AG09309 (cell line): ENCODE results near the gene MYADML2.

Experiments
- DNase-seq: peaks from one replicate; pipeline ENCODE4 v3.0.0-alpha.2; 2010; ENCODE audit warnings: low read depth
- H3K4me3 ChIP-seq: 2 replicates; pipeline ENCODE4 v1.5.1; 2011; ENCODE audit warnings: mild to moderate bottlenecking, low read depth, low read length, moderate library complexity; ENCODE audit not compliant: control insufficient read depth
- CTCF ChIP-seq: IDR thresholded peaks from 2 replicates; pipeline ENCODE4 v1.5.1; 2011; ENCODE audit warnings: mild to moderate bottlenecking, low read depth, low read length, inconsistent platforms; ENCODE audit not compliant: insufficient read depth, control insufficient read depth; ENCODE audit errors: missing control alignments

The MYADML2 gene

GRCh38 chr17:81926451-81927151 is 20.4 kb downstream of the MYADML2 start:
- H3K4me3 ChIP-seq, result peak overlapping the region; percentile 78
- TF ChIP-seq CTCF, result no peak
- peak; percentile 35 for DNase-seq

GRCh38 chr17:81925860-81926450 is 21.1 kb downstream of the MYADML2 start:
- no peak for DNase-seq
- TF ChIP-seq CTCF, result no peak

DNA sequence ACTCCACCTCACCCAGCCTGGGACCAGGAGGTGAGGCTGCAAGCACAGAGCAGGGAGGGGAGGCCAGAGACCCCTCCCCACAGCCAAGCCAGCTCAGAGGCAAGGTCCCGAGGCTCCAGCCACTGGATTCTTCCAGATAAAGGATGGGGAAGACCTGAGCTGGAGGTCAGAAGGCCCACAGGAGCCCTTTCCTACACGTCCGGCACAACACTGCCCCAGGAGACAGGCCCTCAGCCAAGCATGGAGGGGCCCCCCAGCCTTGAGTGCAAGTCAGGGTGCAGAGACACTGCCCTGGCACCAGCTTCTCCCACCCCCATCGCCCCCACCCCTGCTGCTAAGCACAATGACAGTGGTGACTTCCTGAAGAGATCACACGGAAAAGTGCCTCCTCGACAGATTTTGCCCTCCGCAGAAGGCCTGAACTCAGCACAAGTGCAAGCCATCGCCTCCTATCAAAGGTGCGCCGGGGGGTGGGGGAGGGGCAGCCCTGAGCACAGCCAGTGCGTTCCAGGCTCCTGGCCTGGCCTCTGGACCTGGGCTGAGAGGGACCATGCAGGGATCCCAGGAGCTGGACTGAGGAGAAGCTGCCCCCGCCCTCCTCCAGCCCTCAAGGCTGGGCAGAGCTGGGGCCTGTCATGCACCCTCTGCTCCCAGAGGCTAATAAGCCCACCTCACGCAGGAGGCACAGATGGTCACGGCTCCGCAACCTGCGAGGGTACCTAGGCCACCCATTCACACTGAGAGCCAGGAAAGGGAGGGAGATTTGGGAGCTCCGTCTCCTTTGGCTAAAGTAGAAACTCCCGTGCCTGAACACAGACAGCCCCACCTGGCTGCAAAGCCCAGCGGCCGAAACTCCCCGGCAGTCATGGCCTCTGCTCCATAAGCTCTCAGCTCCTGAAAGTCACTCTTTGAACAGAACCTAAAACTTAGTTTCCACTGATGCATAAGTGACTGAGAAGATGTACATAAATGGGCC is 22.2 kb downstream of the MYADML2 start:
- no peak for TF ChIP-seq CTCF
- no peak for DNase-seq
- H3K4me3 ChIP-seq, result no peak overlapping the region

More at GRCh38 chr17:81925860-81926450, 21.1 kb downstream of the MYADML2 start:
- peak overlapping the region; percentile 78 for H3K4me3 ChIP-seq

DNA sequence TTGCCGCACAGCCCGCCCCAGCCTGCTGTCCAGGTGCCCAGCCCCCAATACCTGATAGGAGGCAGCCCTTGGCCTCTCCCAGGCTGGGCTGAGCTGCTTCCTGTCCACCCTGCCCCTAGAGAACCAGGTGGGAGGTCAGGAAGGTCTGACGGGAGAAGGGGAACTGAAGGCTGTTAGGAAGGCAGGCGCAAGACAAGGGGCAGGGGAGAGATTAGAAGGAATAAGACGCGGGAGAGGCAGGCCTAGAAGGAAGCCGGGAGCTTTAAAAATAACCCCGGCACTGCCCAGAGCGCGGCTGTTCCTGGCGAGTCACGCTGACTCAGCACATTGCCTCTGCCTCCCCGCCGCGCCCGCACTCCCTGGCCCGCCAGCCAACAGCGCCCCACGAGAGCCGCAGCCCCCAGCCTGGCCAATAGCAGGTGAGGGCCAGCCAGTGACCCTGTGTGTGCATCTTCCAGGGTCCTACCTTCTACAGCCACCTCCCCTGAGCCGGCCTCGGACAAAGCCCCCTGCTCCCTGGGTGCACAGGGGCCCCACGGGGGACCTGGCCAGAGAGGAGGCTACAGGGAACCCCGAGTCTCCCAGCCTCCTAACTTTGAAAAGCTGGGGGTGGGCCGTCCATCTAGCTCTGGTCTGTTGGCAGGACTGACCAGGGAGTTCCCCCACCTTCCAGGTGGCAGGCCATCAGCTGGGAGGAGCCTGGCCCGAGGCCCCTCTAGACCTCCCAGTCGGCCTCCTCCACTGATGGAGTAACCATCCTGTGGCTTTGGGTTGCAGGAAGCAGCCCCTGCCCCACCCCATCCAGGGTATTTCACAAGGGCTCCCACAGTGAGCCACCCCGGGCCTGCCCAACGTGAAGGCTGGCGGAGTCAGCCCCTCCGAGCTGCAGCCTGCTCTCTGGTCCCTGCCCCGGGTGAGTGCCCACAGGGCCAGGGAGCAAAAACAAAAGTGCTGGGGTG is 23.5 kb downstream of the MYADML2 start:
- DNase-seq, result peak; percentile 31
- TF ChIP-seq CTCF, result no peak
- H3K4me3 ChIP-seq, result peak overlapping the region; percentile 30

- DNase-seq, result no peak
- peak overlapping the region; percentile 30 for H3K4me3 ChIP-seq
- no peak for TF ChIP-seq CTCF
Observed at GRCh38 chr17:81922566-81923301, 24.3 kb downstream of the MYADML2 start.
